ENCODE data around the gene ITPR1.

ITPR1 gene

GRCh38 chr3:4814305-4814903 lies 321.3 kb downstream of the ITPR1 start:
- Histone ChIP-seq H3K4me1 (ENCODE audit: insufficient read depth, low read length) (0 out of 2 replicates have a peak, but pooled peaks cover 4% of the 10 kb centered on the region), H3K9ac (ENCODE audit: low read depth, low read length) (no peak overlapping the region), H3K9me3 (ENCODE audit: insufficient read depth, low read depth, low read length) (peaks cover 16% of the 10 kb centered on the region; the same call in 1 of the 2 replicates), H3K36me3 (ENCODE audit: insufficient read depth, low read length) (peaks cover 5% of the 10 kb centered on the region; the same call in 1 of the 2 replicates), H3K27me3 (ENCODE audit: insufficient read depth, low read length) (no peaks in the 10 kb centered on the region), H3K27ac (ENCODE audit: low read depth, low read length) (no peak overlapping the region), H3K4me3 (ENCODE audit: low read length) (no peak overlapping the region)
- 83% methylated on average over 20 of the region's 20 CpGs for WGBS

GRCh38 chr3:4814904-4815574 lies 321.9 kb downstream of the ITPR1 start:
- H3K4me3 ChIP-seq (ENCODE audit: low read length) = no peak overlapping the region
- no peak overlapping the region for H3K9ac ChIP-seq (ENCODE audit: low read depth, low read length)
- WGBS = 96% methylated on average over 13 of the region's 13 CpGs
- H3K27me3 ChIP-seq (ENCODE audit: insufficient read depth, low read length) = no peaks in the 10 kb centered on the region
- 0 out of 2 replicates have a peak, but pooled peaks cover 4% of the 10 kb centered on the region for H3K4me1 ChIP-seq (ENCODE audit: insufficient read depth, low read length)
- peaks cover 16% of the 10 kb centered on the region; the same call in 1 of the 2 replicates for H3K9me3 ChIP-seq (ENCODE audit: insufficient read depth, low read depth, low read length)
- H3K36me3 ChIP-seq (ENCODE audit: insufficient read depth, low read length) = peaks cover 5% of the 10 kb centered on the region; the same call in 1 of the 2 replicates
- H3K27ac ChIP-seq (ENCODE audit: low read depth, low read length) = no peak overlapping the region

DNA sequence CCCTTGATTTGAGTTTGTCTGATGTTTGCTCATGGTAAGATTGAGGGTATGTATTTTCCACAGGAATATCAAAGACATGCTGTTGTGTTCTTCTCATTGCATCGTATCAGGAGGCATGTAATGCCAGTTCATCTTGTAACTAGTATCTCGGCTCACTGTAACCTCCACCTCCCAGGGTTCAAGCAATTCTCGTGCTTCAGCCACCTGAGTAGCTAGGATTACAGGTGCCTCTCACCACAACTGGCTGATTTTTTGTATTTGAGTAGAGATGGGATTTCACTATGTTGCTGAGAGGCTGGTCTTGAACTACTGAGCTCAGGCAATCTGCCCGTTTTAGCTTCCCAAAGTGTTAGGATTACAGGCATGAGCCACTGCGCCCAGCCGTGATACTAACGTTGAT lies 323.2 kb downstream of the ITPR1 start:
- H3K4me1 ChIP-seq (ENCODE audit: insufficient read depth, low read length) = 0 out of 2 replicates have a peak, but pooled peaks cover 4% of the 10 kb centered on the region
- no peaks in the 10 kb centered on the region for H3K27me3 ChIP-seq (ENCODE audit: insufficient read depth, low read length)
- H3K4me3 ChIP-seq (ENCODE audit: low read length) = no peak overlapping the region
- no peak overlapping the region for H3K27ac ChIP-seq (ENCODE audit: low read depth, low read length)
- 95% methylated on average over 7 of the region's 7 CpGs for WGBS
- H3K9ac ChIP-seq (ENCODE audit: low read depth, low read length) = no peak overlapping the region
- H3K9me3 ChIP-seq (ENCODE audit: insufficient read depth, low read depth, low read length) = peaks cover 16% of the 10 kb centered on the region; the same call in 1 of the 2 replicates
- H3K36me3 ChIP-seq (ENCODE audit: insufficient read depth, low read length) = peaks cover 5% of the 10 kb centered on the region; the same call in 1 of the 2 replicates

DNA sequence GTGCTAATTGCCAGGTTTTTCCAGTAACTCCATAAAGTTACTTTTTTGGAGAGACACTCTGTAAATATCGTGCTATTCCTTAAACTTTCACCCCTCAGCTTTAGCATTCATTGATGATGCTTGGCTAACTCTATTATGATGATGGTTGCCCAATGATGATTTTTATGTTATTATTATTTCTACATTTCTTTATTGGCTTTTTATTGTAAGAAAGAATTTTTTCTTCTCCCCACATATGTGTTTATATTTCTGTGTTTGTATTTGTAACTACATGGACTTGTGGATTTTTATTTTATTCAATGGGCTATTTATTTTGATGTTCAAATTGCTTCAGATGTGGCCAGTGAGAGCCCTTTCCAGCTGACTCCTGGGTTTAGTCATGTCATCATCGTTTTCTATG lies 323.6 kb downstream of the ITPR1 start:
- Histone ChIP-seq H3K27ac (ENCODE audit: low read depth, low read length) (no peak overlapping the region), H3K9ac (ENCODE audit: low read depth, low read length) (no peak overlapping the region), H3K36me3 (ENCODE audit: insufficient read depth, low read length) (peaks cover 5% of the 10 kb centered on the region; the same call in 1 of the 2 replicates), H3K27me3 (ENCODE audit: insufficient read depth, low read length) (no peaks in the 10 kb centered on the region), H3K9me3 (ENCODE audit: insufficient read depth, low read depth, low read length) (peaks cover 16% of the 10 kb centered on the region; the same call in 1 of the 2 replicates), H3K4me1 (ENCODE audit: insufficient read depth, low read length) (0 out of 2 replicates have a peak, but pooled peaks cover 4% of the 10 kb centered on the region), H3K4me3 (ENCODE audit: low read length) (no peak overlapping the region)
- WGBS = 95% methylated on average over 2 of the region's 2 CpGs

DNA sequence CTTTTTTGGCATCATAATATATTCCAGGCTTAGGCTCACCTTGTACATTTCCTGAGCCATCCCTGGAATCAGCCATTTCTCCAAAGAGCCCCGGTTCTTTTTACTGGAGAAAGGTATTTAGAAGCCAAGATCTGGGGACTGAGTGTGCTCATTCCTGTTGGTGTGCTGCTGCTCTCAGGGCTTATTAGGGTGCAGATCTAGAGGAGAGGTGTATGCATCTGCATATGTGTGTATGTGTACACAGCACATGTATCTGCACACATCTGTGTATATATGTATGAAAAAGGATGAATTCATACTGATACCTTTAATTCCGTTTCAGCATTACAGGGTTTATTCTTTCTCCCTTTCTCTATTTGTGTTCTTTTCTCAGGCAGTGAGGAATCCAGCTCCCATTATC lies 324.0 kb downstream of the ITPR1 start:
- no peaks in the 10 kb centered on the region for H3K27me3 ChIP-seq (ENCODE audit: insufficient read depth, low read length)
- H3K4me3 ChIP-seq (ENCODE audit: low read length) = no peak overlapping the region
- H3K9me3 ChIP-seq (ENCODE audit: insufficient read depth, low read depth, low read length) = peaks cover 16% of the 10 kb centered on the region; the same call in 1 of the 2 replicates
- H3K4me1 ChIP-seq (ENCODE audit: insufficient read depth, low read length) = 0 out of 2 replicates have a peak, but pooled peaks cover 4% of the 10 kb centered on the region
- 98% methylated on average over 2 of the region's 2 CpGs for WGBS
- H3K27ac ChIP-seq (ENCODE audit: low read depth, low read length) = no peak overlapping the region
- no peak overlapping the region for H3K9ac ChIP-seq (ENCODE audit: low read depth, low read length)
- H3K36me3 ChIP-seq (ENCODE audit: insufficient read depth, low read length) = peaks cover 5% of the 10 kb centered on the region; the same call in 1 of the 2 replicates

- WGBS = 95% methylated on average over 13 of the region's 13 CpGs
- H3K27me3 ChIP-seq (ENCODE audit: insufficient read depth, low read length) = no peaks in the 10 kb centered on the region
- peaks cover 16% of the 10 kb centered on the region; the same call in 1 of the 2 replicates for H3K9me3 ChIP-seq (ENCODE audit: insufficient read depth, low read depth, low read length)
- peaks cover 5% of the 10 kb centered on the region; the same call in 1 of the 2 replicates for H3K36me3 ChIP-seq (ENCODE audit: insufficient read depth, low read length)
- H3K27ac ChIP-seq (ENCODE audit: low read depth, low read length) = no peak overlapping the region
- 0 out of 2 replicates have a peak, but pooled peaks cover 4% of the 10 kb centered on the region for H3K4me1 ChIP-seq (ENCODE audit: insufficient read depth, low read length)
- H3K9ac ChIP-seq (ENCODE audit: low read depth, low read length) = no peak overlapping the region
- H3K4me3 ChIP-seq (ENCODE audit: low read length) = no peak overlapping the region
Observed at GRCh38 chr3:4818164-4818563, 325.0 kb downstream of the ITPR1 start.

GRCh38 chr3:4818986-4819693 lies 326.0 kb downstream of the ITPR1 start:
- H3K36me3 ChIP-seq (ENCODE audit: insufficient read depth, low read length) = peaks cover 5% of the 10 kb centered on the region; the same call in 1 of the 2 replicates
- WGBS = 94% methylated on average over 10 of the region's 12 CpGs

GRCh38 chr3:4819746-4820145 lies 326.6 kb downstream of the ITPR1 start:
- WGBS = 93% methylated on average over 3 of the region's 3 CpGs

More at GRCh38 chr3:4818986-4819693, 326.0 kb downstream of the ITPR1 start:
- Histone ChIP-seq H3K9ac (ENCODE audit: low read depth, low read length) (no peak overlapping the region), H3K27me3 (ENCODE audit: insufficient read depth, low read length) (no peaks in the 10 kb centered on the region), H3K4me1 (ENCODE audit: insufficient read depth, low read length) (0 out of 2 replicates have a peak, but pooled peaks cover 2% of the 10 kb centered on the region), H3K4me3 (ENCODE audit: low read length) (no peak overlapping the region), H3K27ac (ENCODE audit: low read depth, low read length) (no peak overlapping the region), H3K9me3 (ENCODE audit: insufficient read depth, low read depth, low read length) (peaks cover 16% of the 10 kb centered on the region; the same call in 1 of the 2 replicates)

GRCh38 chr3:4820296-4821121 lies 327.4 kb downstream of the ITPR1 start:
- peaks cover 5% of the 10 kb centered on the region; the same call in 1 of the 2 replicates for H3K36me3 ChIP-seq (ENCODE audit: insufficient read depth, low read length)
- H3K9me3 ChIP-seq (ENCODE audit: insufficient read depth, low read depth, low read length) = peaks cover 16% of the 10 kb centered on the region; the same call in 1 of the 2 replicates
- no peak overlapping the region for H3K4me3 ChIP-seq (ENCODE audit: low read length)
- H3K9ac ChIP-seq (ENCODE audit: low read depth, low read length) = no peak overlapping the region
- H3K4me1 ChIP-seq (ENCODE audit: insufficient read depth, low read length) = peaks cover 12% of the 10 kb centered on the region; the same call in 1 of the 2 replicates
- H3K27me3 ChIP-seq (ENCODE audit: insufficient read depth, low read length) = no peaks in the 10 kb centered on the region
- 95% methylated on average over 17 of the region's 17 CpGs for WGBS
- H3K27ac ChIP-seq (ENCODE audit: low read depth, low read length) = no peak overlapping the region

More at GRCh38 chr3:4819746-4820145, 326.6 kb downstream of the ITPR1 start:
- Histone ChIP-seq H3K9ac (ENCODE audit: low read depth, low read length) (no peak overlapping the region), H3K9me3 (ENCODE audit: insufficient read depth, low read depth, low read length) (peaks cover 16% of the 10 kb centered on the region; the same call in 1 of the 2 replicates), H3K4me1 (ENCODE audit: insufficient read depth, low read length) (peaks cover 4% of the 10 kb centered on the region; the same call in 1 of the 2 replicates), H3K36me3 (ENCODE audit: insufficient read depth, low read length) (peaks cover 5% of the 10 kb centered on the region; the same call in 1 of the 2 replicates), H3K27ac (ENCODE audit: low read depth, low read length) (no peak overlapping the region), H3K27me3 (ENCODE audit: insufficient read depth, low read length) (no peaks in the 10 kb centered on the region), H3K4me3 (ENCODE audit: low read length) (no peak overlapping the region)

- Histone ChIP-seq H3K4me3 (ENCODE audit: low read length) (no peak overlapping the region), H3K27me3 (ENCODE audit: insufficient read depth, low read length) (no peaks in the 10 kb centered on the region), H3K36me3 (ENCODE audit: insufficient read depth, low read length) (peaks cover 2% of the 10 kb centered on the region; the same call in 1 of the 2 replicates), H3K9me3 (ENCODE audit: insufficient read depth, low read depth, low read length) (peaks cover 13% of the 10 kb centered on the region; the same call in 1 of the 2 replicates), H3K9ac (ENCODE audit: low read depth, low read length) (no peak overlapping the region), H3K4me1 (ENCODE audit: insufficient read depth, low read length) (peaks cover 15% of the 10 kb centered on the region; the same call in 1 of the 2 replicates), H3K27ac (ENCODE audit: low read depth, low read length) (no peak overlapping the region)
- 91% methylated on average over 2 of the region's 2 CpGs for WGBS
Observed at GRCh38 chr3:4821338-4821737, 328.2 kb downstream of the ITPR1 start.

Measured in HUES64 (cell line).